ENCODE results near the gene DSE.

- TF ChIP-seq CTCF (IDR thresholded peaks at IDR 0.05) (no peak), ZFX (IDR thresholded peaks at IDR 0.05; ENCODE audit: borderline replicate concordance) (no peak)
Observed at GRCh38 chr6:116406678-116407345, 36.1 kb downstream of the DSE start.
